IPS-18a (cell line): ENCODE results near the gene MRPS15.
"Not testable (repeated sequence)": the region's sequence is repeated elsewhere in the genome, so short reads cannot be mapped to it uniquely, and the experiment has no call there.

Experiments
- H3K27ac ChIP-seq: one replicate; pipeline ENCODE4 v1.5.1; 2013; ENCODE audit warnings: low read length
- H3K27me3 ChIP-seq: one replicate; pipeline ENCODE4 v1.6.1; 2013; ENCODE audit warnings: mild to moderate bottlenecking, low read length; ENCODE audit not compliant: control insufficient read depth, insufficient read depth
- H3K36me3 ChIP-seq: one replicate; pipeline ENCODE4 v1.6.1; 2013; ENCODE audit warnings: low read depth, low read length; ENCODE audit not compliant: control insufficient read depth
- H3K4me1 ChIP-seq: one replicate; pipeline ENCODE4 v1.6.1; 2013; ENCODE audit warnings: low read depth, low read length; ENCODE audit not compliant: control insufficient read depth
- H3K4me3 ChIP-seq: one replicate; pipeline ENCODE4 v1.5.1; 2013; ENCODE audit warnings: low read length
- H3K9ac ChIP-seq: one replicate; pipeline ENCODE4 v1.6.1; 2013; ENCODE audit warnings: mild to moderate bottlenecking, low read length, moderate library complexity
- H3K9me3 ChIP-seq: one replicate; pipeline ENCODE4 v1.6.1; 2013; ENCODE audit warnings: low read depth, low read length; ENCODE audit not compliant: control insufficient read depth

MRPS15 gene

DNA sequence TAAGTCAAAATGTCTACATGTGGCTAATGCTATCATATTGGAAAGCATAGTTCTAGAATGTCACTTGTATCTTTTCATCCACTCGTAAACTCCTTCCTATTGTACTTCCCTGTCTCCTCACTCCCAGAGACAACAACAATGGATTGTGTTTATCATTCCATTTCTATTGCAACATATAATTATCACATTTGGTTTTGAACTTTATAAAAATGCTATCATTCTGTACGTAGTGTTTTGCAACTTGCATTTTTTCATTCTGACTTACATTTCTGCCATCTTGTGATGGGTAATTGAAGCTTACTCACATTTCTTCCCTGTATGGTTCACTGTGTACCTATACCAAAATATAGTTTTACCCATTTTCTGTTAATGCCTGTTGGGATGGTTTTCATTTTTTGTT, 33.0 kb upstream of the MRPS15 start:
- Histone ChIP-seq H3K4me3 (no peak overlapping the region), H3K9ac (no peak overlapping the region), H3K4me1 (no peaks in the 10 kb centered on the region), H3K27me3 (no peaks in the 10 kb centered on the region), H3K36me3 (no peaks in the 10 kb centered on the region), H3K27ac (no peak overlapping the region), H3K9me3 (no peaks in the 10 kb centered on the region)

DNA sequence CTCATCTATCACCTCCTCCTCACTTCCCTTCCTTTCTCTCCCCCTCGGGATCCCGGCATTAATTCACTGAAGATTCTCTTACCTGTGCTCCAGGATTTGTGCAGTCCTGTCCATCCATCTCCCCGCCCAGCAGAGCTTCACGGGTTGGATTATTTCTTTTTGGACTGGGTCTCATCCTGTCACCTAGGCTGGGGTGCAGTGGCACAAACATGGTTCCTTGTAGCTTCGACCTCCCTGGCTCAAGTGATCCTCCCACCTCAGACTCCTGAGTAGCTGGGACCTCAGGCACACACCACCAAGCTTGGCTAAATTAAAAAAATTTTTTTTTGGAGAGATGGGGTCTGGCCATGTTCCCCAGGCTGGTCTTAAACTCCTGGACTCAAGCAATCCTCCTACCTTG, 30.8 kb upstream of the MRPS15 start:
- no peaks in the 10 kb centered on the region for H3K36me3 ChIP-seq
- H3K27me3 ChIP-seq = no peaks in the 10 kb centered on the region
- no peaks in the 10 kb centered on the region for H3K4me1 ChIP-seq
- H3K9me3 ChIP-seq = no peaks in the 10 kb centered on the region
- no peak overlapping the region for H3K27ac ChIP-seq
- H3K9ac ChIP-seq = no peak overlapping the region
- no peak overlapping the region for H3K4me3 ChIP-seq

DNA sequence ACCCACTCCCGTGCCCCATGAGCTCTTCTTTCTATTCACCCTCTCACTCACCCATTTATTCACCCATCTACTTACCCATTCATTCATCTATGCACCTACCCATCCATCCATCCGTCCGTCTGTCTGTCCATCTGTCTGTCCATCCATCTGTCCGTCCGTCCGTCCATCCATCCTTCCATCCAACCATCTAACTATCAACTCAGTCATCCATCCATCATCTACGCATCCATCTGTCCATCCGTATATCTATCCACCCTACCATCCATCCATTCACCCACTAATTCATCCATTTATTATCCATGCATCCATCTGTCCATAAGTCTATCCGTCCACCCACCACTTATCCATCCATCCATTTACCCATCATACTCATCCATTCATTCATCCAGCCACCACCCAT, 29.3 kb upstream of the MRPS15 start:
- no peak overlapping the region for H3K9ac ChIP-seq
- no peaks in the 10 kb centered on the region for H3K9me3 ChIP-seq

DNA sequence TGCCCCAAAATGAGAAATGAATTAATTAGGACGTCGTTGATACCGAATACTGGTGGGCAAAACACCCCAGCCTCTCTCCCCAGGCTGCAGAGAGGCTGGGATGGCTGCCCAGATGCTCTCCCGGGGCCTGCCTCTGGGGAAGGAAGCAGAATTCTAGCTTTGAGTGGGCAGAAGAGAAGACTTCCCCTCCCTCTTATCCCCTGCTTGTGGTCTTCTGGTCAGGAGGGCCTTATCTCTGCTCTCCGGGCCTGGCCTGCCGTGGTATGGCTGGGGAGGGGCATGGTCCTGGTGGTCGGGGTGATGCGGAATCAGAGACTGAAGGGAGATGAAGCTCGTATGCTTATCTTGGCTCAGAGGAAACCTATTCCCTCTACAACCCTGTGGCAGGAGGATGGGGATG, 28.3 kb upstream of the MRPS15 start:
- Histone ChIP-seq H3K4me1 (no peaks in the 10 kb centered on the region), H3K27me3 (no peaks in the 10 kb centered on the region)

More for the DNA sequence above, 29.3 kb upstream of the MRPS15 start:
- no peak overlapping the region for H3K4me3 ChIP-seq
- no peaks in the 10 kb centered on the region for H3K4me1 ChIP-seq
- H3K27me3 ChIP-seq = no peaks in the 10 kb centered on the region
- no peak overlapping the region for H3K27ac ChIP-seq
- H3K36me3 ChIP-seq = no peaks in the 10 kb centered on the region

DNA sequence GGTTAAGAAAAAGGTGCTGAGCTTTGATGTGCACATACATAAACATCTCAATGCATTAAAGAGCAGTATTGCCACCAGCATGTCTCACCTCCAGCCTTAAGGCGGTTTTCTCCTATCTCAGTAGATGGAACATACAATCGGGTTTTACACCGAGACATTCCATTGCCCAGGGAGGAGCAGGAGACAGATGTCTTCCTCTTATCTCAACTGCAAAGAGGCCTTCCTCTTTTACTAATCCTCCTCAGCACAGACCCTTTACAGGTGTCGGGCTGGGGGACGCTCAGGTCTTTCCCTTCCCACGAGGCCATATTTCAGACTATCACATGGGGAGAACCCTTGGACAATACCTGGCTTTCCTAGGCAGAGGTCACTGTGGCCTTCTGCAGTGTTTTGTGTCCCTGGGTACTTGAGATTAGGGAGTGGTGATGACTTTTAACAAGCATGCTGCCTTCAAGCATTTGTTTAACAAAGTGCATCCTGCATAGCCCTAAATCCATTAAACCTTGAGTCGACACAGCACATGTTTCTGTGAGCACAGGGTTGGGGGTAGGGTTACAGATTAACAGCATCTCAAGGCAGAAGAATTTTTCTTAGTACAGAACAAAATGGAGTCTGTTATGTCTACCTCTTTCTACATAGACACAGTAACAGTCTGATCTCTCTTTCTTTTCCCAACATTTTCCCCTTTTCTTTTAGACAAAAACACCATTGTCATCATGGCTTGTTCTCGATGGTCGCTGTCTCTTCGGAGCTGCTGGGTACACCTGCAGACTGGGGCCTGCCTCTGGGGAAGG, 25.3 kb upstream of the MRPS15 start:
- H3K9me3 ChIP-seq, H3K4me3 ChIP-seq, H3K27me3 ChIP-seq, H3K9ac ChIP-seq, H3K4me1 ChIP-seq, H3K36me3 ChIP-seq, H3K27ac ChIP-seq: not testable (repeated sequence)

More for the DNA sequence above, 28.3 kb upstream of the MRPS15 start:
- H3K4me3 ChIP-seq = no peak overlapping the region
- H3K9me3 ChIP-seq = no peaks in the 10 kb centered on the region
- no peak overlapping the region for H3K9ac ChIP-seq
- no peaks in the 10 kb centered on the region for H3K36me3 ChIP-seq
- H3K27ac ChIP-seq = no peak overlapping the region

DNA sequence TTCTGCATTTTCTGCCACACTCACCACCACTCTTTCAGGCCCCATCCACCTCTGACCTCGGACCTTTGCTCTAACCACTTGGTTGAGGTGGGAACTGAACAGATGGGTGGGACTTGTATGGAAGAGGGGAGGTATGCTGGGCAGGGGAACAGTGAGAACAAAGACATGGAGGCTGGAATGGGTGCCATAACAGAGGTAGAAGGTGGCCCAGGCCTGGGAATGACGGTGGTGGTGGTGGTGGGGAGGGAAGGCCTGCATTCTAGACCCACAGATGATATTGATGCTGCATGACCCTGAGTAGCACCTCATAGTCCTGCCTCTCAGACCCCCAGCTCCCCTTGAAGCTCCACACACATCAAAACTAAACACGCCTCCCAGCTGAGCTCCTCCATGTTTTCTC, 23.7 kb upstream of the MRPS15 start:
- no peak overlapping the region for H3K4me3 ChIP-seq
- no peak overlapping the region for H3K27ac ChIP-seq
- H3K27me3 ChIP-seq = no peaks in the 10 kb centered on the region
- no peaks in the 10 kb centered on the region for H3K4me1 ChIP-seq
- no peaks in the 10 kb centered on the region for H3K9me3 ChIP-seq
- no peaks in the 10 kb centered on the region for H3K36me3 ChIP-seq
- H3K9ac ChIP-seq = no peak overlapping the region

DNA sequence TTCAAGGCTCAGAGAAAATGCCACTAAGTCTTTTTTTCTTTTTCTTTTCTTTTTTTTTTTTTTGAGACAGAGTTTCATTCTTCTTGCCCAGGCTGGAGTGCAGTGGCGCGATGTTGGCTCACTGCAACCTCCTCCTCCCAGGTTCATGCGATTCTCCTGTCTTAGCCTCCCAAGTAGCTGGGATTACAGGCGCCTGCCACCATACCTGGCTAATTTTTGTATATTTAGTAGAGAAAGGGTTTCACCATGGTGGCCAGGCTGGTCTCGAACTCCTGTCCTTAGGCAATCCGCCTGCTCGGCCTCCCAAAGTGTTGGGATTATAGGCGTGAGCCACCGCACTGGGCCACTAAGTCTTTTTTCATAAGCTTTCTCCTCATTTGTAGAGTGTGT, 23.1 kb upstream of the MRPS15 start:
- not testable (repeated sequence) for H3K9ac ChIP-seq, H3K9me3 ChIP-seq, H3K27ac ChIP-seq, H3K36me3 ChIP-seq, H3K4me3 ChIP-seq, H3K4me1 ChIP-seq, H3K27me3 ChIP-seq

DNA sequence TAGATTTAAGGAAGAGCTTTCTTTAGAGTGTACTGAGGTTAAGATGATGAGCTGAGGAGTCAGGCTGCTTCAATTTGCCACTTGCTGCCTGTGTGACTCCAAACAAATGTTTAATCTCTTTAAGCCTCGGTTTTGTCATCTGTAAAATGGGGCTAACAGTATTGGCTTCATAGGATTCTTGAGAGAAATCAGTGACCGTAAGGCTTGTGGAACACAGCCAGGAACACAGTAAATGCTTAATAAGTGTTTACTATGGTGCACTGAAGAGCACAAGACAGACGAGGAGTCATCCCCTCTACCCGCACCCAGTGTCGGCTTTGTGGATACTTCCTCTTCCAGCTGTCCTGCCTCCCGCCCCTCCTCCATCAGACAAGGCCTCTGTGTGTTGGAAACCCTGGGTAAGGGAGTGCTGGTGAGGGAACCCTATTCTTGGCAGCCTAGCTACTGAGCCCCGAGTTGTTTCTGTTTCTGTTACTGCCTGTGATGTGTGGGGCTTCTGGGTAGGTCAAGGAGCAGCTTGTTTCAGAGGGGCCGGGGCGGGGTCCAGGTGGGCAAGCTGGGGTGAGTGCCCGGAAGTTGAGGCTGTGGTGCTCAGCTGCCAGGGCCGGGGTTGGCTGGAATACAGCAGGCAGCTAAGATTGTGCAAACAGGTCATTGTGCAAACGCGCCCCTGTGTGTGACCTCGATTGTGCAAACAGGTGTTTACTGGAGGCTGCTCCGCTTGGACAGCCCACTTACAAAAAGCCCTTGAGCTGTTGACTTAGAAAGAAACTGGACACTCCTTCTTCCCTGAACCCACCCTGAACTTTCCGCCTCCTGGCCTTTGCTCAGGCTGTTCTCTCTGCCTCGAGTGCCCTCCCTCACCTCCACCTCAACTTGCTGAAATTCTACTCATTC, 22.5 kb upstream of the MRPS15 start:
- no peaks in the 10 kb centered on the region for H3K36me3 ChIP-seq
- no peak overlapping the region for H3K4me3 ChIP-seq
- H3K9ac ChIP-seq = no peak overlapping the region
- H3K27ac ChIP-seq = no peak overlapping the region
- H3K9me3 ChIP-seq = no peaks in the 10 kb centered on the region
- H3K27me3 ChIP-seq = no peaks in the 10 kb centered on the region
- no peaks in the 10 kb centered on the region for H3K4me1 ChIP-seq

DNA sequence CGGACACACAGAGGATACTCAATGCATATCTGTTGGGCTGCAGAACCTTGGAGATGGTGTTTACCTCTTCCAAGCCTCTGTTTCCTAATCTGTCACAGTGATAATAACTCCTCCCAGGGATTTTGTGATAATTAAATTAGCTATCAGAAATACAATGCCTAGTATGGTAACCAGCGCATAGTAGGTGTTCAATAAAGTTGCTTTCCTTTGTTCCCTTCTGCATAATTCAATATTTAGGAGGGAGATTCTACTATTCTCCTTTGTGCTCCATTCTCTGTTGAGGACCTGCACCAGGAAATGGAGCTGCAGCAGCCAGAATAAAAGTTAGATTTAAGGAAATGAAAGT, 21.9 kb upstream of the MRPS15 start:
- H3K36me3 ChIP-seq = no peaks in the 10 kb centered on the region
- no peaks in the 10 kb centered on the region for H3K4me1 ChIP-seq
- H3K27ac ChIP-seq = no peak overlapping the region
- no peak overlapping the region for H3K4me3 ChIP-seq
- H3K27me3 ChIP-seq = no peaks in the 10 kb centered on the region
- H3K9ac ChIP-seq = no peak overlapping the region
- no peaks in the 10 kb centered on the region for H3K9me3 ChIP-seq

DNA sequence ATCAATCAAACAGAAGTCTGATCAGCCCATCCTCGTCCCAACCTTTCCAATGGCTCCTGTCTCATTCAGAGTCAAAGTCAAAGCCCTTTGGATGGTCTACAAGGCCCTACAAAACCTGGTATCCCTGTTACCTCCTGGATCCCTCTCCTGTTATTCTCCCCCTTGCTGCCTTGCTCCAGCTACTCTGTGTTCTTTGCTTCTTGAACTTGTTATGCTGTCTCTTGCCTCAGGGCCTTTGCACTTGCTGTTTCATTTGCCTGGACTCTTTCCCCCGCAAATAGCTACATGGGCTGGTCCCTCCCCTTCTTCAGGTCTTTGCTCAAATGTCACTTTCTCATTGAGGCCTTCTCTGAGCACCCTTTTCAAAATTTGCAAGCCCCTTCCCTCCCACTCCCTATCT, 19.9 kb upstream of the MRPS15 start:
- Histone ChIP-seq H3K4me1 (no peaks in the 10 kb centered on the region), H3K9me3 (no peaks in the 10 kb centered on the region), H3K27ac (no peak overlapping the region), H3K36me3 (no peaks in the 10 kb centered on the region), H3K9ac (no peak overlapping the region), H3K27me3 (no peaks in the 10 kb centered on the region), H3K4me3 (no peak overlapping the region)

DNA sequence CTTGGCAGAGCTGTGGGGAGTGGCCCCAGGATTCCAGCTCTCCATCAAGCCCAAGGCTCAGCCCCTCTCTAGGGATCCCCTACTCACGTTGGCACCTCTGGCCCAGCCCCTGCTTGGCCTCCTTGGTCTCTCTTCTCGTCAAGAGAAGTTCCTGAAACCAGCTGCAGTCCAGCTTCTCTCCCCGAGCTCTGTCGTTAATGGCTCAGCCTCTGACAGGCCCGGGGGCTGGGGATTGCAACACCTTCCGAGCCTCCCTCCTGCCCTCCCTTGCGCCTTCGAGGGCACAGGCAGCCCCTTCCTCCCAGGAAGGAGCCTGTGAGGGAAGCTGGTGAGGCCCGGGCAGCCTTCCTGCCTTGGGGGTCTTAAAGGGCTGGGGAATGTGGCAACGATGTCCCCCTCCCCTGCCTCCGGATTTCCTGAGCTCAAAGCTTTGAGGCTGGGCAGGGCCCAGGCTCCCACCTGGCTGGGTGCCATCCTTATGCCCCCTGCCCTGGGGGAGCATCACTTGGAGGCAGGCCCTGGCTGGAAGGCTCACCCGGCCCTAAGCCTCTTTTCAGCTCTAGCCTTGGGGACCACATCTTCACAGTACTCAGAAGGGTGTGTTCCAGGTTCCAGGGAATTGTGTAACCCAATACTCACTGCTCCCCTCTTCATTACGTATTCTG, 18.7 kb upstream of the MRPS15 start, which contains the start of gene CSF3R:
TSS of gene CSF3R (minus strand) at position 190 of the 665 bp plus-strand sequence. CDS start 3,417 bp downstream, outside the sequence.
- Histone ChIP-seq H3K36me3 (no peaks in the 10 kb centered on the region), H3K9me3 (no peaks in the 10 kb centered on the region), H3K4me1 (no peaks in the 10 kb centered on the region), H3K27me3 (no peaks in the 10 kb centered on the region), H3K9ac (no peak within 1 kb of the TSS), H3K27ac (no peak within 1 kb of the TSS), H3K4me3 (no peak within 1 kb of the TSS)
